ENCODE measurements around the gene LDLRAP1.
A peak's percentile ranks its signal among the peaks of the same experiment; 100 is the strongest.

The LDLRAP1 gene

GRCh38 chr1:25524568-25525360, 18.6 kb upstream of the LDLRAP1 start:
- DNase-seq = no peak

- DNase-seq = no peak
Observed at GRCh38 chr1:25525361-25525688, 18.1 kb upstream of the LDLRAP1 start.

GRCh38 chr1:25526753-25527152, 16.7 kb upstream of the LDLRAP1 start:
- DNase-seq = no peak

GRCh38 chr1:25527226-25527846, 16.1 kb upstream of the LDLRAP1 start:
- DNase-seq = no peak

- DNase-seq = no peak
Observed at GRCh38 chr1:25527946-25528595, 15.3 kb upstream of the LDLRAP1 start.

- no peak for DNase-seq
Observed at GRCh38 chr1:25528881-25529517, 14.4 kb upstream of the LDLRAP1 start.

GRCh38 chr1:25529518-25530185, 13.8 kb upstream of the LDLRAP1 start:
- peak; percentile 41 for DNase-seq

GRCh38 chr1:25530186-25531081, 13.0 kb upstream of the LDLRAP1 start:
- no peak for DNase-seq

- DNase-seq = no peak
Observed at GRCh38 chr1:25531082-25531461, 12.3 kb upstream of the LDLRAP1 start.

- no peak for DNase-seq
Observed at GRCh38 chr1:25532970-25533369, 10.4 kb upstream of the LDLRAP1 start.

- no peak for DNase-seq
Observed at GRCh38 chr1:25533775-25534409, 9.5 kb upstream of the LDLRAP1 start.

GRCh38 chr1:25534410-25534788, 9.0 kb upstream of the LDLRAP1 start:
- no peak for DNase-seq

GRCh38 chr1:25536124-25536523, 7.3 kb upstream of the LDLRAP1 start:
- DNase-seq = no peak

- DNase-seq = no peak
Observed at GRCh38 chr1:25537153-25537831, 6.1 kb upstream of the LDLRAP1 start.

GRCh38 chr1:25538191-25538767, 5.1 kb upstream of the LDLRAP1 start:
- no peak for DNase-seq

- no peak for DNase-seq
Observed at GRCh38 chr1:25540750-25541342, 2.6 kb upstream of the LDLRAP1 start.

- DNase-seq = no peak
Observed at GRCh38 chr1:25541425-25541824, 2.0 kb upstream of the LDLRAP1 start.

GRCh38 chr1:25541889-25542658, 1.3 kb upstream of the LDLRAP1 start:
- DNase-seq = no peak

GRCh38 chr1:25543005-25543424, 391 bp upstream of the LDLRAP1 start:
- no peak for DNase-seq

All from hematopoietic multipotent progenitor cell treated with erythropoietin and hydrocortisone succinate and interleukin-3 and kit ligand, for 4 days (in vitro differentiated cells).